SK-MEL-5 (cell line): Measurements from ENCODE around the gene ADGRF5. TPM values are rescaled to one million over a fixed set of nuclear protein-coding genes. Genes with fewer than 3 reads are reported as not detected.
A peak's percentile ranks its signal among the peaks of the same experiment; 100 is the strongest.

Source experiments
- DNase-seq: peaks from one replicate; pipeline ENCODE4 v3.0.0-alpha.2; 2016; ENCODE audit warnings: low read depth, low spot score
- in situ Hi-C: cut with HindIII; loops from 2 replicates; pipeline ENCODE4 v1.10.0; 2016; ENCODE audit warnings: low sequenced_read_pairs, high pct_unique_total_duplicates, low pct_unique_long_range_greater_than_20kb
- polyA plus RNA-seq, 2 experiments: library from polyadenylated mRNA; depleted of rRNA; stranded (reverse); fragments of >200 nt; gene quantifications; 2 replicates each; pipeline ENCODE4 v1.2.3, GENCODE V29; 2015
- total RNA-seq: library from RNA; depleted of rRNA; stranded (reverse); fragments of >200 nt; shearing (Covaris generic); gene quantifications from 2 replicates; pipeline ENCODE4 v1.2.3, GENCODE V29; 2014; rRNA removed

Gene ADGRF5, protein sequence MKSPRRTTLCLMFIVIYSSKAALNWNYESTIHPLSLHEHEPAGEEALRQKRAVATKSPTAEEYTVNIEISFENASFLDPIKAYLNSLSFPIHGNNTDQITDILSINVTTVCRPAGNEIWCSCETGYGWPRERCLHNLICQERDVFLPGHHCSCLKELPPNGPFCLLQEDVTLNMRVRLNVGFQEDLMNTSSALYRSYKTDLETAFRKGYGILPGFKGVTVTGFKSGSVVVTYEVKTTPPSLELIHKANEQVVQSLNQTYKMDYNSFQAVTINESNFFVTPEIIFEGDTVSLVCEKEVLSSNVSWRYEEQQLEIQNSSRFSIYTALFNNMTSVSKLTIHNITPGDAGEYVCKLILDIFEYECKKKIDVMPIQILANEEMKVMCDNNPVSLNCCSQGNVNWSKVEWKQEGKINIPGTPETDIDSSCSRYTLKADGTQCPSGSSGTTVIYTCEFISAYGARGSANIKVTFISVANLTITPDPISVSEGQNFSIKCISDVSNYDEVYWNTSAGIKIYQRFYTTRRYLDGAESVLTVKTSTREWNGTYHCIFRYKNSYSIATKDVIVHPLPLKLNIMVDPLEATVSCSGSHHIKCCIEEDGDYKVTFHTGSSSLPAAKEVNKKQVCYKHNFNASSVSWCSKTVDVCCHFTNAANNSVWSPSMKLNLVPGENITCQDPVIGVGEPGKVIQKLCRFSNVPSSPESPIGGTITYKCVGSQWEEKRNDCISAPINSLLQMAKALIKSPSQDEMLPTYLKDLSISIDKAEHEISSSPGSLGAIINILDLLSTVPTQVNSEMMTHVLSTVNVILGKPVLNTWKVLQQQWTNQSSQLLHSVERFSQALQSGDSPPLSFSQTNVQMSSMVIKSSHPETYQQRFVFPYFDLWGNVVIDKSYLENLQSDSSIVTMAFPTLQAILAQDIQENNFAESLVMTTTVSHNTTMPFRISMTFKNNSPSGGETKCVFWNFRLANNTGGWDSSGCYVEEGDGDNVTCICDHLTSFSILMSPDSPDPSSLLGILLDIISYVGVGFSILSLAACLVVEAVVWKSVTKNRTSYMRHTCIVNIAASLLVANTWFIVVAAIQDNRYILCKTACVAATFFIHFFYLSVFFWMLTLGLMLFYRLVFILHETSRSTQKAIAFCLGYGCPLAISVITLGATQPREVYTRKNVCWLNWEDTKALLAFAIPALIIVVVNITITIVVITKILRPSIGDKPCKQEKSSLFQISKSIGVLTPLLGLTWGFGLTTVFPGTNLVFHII (N-terminal part only)
- total RNA-seq, result 0.16 and 0.29 TPM in 2 replicates
- polyA plus RNA-seq (2015; cell fraction: cytosol; rRNA removed), result 0.08 and 1.7 TPM in 2 replicates
- polyA plus RNA-seq (2015; cell fraction: nucleus; rRNA removed), result 0.03 and 0.17 TPM in 2 replicates

DNA sequence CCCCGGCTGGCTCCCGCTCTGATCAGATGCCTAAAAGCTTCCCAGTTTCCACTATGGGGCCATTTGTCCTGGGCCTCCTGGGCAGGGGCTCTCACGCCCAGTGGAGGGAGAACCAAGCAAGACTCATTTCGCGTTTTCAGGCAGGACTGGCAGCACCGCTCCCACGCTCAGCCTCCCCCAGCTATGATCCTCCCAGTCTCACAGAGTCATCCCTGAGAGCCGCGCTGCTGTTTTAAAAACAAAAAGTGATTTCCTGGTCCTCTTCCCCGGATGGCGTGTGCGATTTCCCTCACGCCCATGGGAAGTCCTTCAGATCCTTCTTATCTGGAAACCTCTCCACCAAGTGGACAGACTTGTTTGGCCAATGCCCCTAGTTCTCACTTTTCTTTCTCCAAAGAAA, at the start of gene ADGRF5:
Gene ADGRF5, minus strand, starts transcription at position 208 of the 400 bp plus-strand sequence. CDS start 15,176 bp downstream, outside the sequence.
- no peak for DNase-seq
- in situ Hi-C loops, result no loop called here

DNA sequence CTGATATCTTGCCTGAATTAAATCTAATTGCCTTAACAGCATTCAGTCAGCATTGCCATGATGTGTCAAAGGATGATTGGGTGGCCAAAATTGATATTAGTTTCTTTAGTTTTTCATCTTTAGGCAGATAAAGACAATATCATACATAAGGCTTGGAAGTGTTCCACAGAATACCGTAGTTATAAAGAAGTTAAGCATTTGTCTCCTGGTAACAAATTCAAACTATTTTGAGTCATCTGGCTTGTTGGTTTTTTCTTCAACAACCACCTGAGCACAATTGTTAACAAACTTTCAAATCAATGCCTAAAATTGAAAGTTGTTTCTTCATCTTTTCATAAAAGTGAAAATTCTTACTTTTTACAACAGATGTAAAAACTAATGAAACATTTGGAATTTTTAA, 47.5 kb upstream of the ADGRF5 start:
- no peak for DNase-seq
- in situ Hi-C loops, result no loop called here

DNA sequence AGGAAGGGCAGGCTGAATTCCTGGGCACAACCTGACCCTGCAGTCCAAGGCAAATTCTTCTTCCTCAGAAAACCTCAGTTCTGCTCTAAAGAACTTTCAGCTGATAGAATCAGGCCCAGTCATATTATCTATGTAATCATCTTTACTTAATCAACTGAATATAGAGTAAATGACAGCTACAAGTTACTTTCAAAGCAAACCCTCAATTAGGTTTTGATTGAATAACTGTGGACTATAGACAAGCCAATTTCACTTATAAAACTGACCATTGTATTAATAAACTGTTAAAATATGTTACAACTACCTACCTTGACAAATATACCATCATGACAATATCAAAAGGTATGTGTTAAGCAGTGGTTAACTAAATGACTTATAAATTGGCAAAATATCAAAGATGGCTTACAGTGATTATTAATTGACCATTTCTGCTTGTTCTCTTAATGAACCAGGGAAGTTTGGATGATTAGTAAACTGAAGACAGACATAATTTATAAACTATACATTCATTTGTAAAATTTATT, 46.1 kb upstream of the ADGRF5 start:
- in situ Hi-C loops, result no loop called here
- DNase-seq, result no peak

DNA sequence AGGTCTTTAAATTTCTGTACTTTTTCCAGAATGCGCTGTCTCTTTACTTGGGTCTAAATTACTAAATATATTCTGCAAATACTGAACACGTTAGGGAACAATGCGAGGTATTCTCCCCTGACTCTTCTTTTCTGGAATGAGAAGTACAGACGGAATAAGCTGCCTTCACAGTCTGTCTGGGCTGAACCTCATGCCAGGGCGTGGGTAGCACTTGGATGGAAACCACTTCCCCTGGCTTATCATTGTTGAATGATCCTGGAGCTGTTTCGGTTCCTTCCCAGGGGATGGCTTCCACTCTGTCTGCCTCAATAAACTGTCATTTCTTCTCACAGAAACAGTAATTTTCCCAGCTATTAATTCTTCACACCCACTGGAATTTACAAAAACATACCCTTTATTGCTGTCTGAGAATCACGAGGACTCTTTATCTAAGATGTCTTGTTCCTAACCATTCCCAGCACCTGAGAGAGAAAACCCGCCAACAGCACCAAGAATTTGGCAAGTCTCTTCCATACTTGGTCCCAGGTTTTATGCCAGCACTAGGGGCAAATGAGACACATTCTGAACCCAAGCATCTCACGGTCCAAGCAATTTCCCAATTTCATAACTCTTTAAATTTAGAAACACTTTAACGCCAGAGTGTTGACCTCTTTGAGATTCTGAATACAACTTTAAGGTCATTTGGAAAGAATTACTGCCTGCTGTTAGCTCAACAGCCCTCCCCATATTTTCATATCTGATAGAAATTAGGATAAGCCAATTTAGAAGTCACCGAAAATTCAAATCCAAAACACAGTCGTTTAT, 43.2 kb upstream of the ADGRF5 start:
- in situ Hi-C loops, result no loop called here
- peak; percentile 62 for DNase-seq

DNA sequence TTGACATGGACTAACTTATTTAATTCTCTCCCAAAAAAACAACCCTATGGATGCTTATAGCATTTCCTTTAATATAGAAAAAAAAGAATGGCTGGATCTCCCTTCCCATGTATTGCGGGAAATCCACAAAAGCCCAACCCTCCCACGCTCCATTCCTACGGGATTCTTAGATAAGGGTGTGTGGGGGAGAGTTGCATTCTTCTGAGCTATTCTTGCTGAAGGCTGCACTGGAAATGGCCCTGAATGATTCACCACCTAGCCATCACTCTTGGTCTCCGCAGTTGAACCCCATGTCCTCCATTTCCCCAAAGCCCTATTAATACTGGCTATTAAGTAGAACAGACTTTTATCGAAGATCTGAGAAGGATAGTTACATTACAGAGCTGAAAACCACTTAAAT, 41.9 kb upstream of the ADGRF5 start:
- in situ Hi-C loops, result no loop called here

DNA sequence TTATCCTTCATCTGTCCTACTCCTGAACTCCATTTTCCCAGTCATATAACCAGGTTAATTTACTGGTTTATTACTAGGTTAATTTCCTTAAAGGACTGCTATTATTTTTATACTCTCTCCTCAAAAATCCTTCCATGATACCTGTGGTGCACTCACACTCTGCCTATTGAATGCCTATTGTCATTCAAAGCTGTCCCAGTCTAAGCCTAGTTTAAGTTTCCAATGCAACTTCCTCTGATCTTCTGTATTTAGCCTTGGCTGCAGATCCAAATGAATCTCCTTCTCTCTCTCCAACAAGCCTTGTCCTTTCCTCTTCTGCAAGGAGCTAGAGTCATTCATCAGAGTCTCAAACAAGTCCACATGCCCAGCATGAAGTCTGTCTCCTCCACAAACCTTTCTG, 41.3 kb upstream of the ADGRF5 start:
- in situ Hi-C loops, result no loop called here

More for the DNA sequence above, 41.9 kb upstream of the ADGRF5 start:
- DNase-seq, result no peak

DNA sequence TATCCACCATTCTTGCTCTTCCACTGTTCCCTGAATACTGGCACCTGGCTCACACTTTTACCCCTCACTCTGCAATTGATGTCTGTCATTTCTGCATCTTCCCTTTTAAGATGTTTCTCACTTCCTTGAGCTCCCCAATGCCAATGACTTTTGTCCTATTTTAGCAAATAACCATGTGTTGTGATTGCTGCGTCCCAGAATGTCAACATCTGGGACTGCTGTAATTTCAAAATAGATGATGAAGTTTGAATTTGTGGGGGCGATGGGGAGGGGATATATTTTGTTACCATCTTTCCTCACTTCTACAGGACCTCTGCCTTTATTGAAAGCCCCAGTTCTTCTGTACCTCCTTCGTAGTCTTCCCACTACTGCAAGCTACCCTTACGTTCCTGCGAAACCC, 40.0 kb upstream of the ADGRF5 start:
- no peak for DNase-seq
- in situ Hi-C loops, result no loop called here

More for the DNA sequence above, 41.3 kb upstream of the ADGRF5 start:
- DNase-seq, result no peak

DNA sequence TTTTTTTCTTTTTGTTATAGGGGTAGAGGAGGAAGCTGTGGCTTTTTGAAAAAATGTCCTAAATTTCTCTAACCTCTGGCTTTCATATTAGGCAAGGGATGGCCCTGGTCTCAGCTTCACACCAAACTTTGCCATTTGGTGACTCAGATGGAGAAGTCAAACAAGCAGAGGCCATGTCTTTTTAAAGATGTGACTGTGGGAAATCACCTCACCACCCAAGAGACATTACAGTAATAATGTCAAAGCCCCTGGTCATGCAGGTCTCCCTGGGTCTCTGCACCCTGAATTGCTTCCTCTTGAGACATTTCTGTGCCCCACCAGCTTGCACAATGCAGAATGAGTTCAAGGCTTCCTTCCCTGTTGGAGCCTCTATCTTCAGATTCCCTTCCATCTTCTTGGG, 39.5 kb upstream of the ADGRF5 start:
- in situ Hi-C loops, result no loop called here
- no peak for DNase-seq

DNA sequence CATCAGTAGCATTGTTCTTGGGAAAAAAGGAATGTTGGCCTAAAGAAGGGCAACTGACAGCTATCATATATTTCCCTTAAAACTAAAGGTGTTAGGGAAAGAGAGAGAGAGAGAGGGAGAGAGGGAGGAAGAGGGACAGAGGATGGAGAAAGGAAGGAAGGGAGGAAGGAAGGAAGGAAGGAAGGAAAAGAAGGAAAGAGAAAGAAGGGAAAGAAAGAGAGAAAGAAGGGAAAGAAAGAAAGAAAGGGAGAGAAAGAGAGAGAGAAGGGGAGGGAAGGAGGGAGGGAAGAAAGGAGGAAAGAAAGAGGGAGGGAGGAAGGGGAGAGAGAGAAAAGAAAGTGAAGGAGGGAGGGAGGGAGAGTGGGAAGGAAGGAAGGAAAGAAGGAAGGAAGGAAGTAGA, 37.7 kb upstream of the ADGRF5 start:
- DNase-seq, result no peak
- in situ Hi-C loops, result no loop called here

DNA sequence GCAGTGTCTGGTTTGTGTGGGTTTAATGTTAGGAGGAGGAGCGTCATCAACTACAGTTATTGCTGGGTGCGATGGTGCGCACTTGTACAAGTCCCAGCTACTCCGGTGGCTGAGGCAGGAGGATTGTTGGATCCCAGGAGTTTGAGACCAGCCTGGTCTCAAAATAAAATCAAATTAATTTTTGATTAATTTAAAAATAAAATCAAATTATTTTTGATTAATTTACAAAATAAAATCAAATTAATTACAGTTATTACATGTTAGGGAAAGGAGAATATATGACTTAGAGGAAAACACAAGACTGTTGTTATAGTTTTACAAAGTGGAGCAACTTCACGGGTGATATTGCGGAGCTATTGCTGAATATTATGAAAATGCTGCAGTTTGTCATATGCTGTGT, 34.7 kb upstream of the ADGRF5 start:
- DNase-seq, result no peak

DNA sequence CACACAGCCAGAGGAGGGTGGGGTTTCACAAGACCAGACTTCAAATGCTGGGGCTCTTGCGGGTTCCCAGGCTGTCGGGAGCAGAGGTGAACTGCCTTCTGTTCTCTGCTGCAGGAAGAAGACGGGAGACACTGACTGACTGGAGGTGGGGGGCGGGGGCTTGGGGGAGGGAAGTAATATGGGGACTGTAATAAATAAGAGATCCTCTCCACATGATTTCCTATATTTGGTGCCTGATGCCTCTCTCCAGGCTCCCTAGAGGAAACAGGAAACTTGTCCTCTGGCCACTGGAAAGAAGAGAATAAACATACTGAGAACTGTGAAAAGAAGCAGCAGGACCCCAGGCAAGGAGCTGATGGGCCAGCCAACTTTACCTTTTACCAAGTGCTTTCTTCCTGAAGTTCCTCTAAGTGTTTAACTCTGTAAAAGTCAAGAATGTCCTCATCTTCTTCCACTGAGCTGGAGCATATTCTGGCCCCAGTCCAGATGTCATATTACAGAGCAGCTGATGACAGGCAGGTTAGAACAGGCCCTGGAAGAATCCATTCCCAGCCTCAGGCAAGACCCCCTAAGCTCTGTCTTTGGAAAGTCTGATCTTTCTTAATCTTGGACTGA, 33.2 kb upstream of the ADGRF5 start:
- in situ Hi-C loops, result no loop called here
- DNase-seq, result no peak

More for the DNA sequence above, 34.7 kb upstream of the ADGRF5 start:
- in situ Hi-C loops, result no loop called here

DNA sequence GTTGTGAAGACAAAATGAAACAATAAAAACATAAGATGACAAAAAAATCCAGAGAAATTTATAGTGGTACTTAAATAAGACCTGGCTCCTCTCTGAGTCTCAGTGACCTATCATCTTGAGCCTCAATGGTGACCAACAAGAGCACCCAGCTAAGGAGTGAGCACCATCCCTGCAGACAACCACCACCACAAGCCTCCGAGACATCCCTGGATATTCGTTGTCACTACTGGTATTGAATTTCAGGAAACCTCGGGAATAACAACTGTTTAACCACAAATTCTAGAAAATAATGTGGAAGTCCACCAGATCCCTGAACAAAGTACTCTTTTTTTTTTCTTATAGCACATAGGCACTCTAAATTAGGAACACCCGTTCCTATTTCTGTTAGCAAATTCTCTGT, 32.2 kb upstream of the ADGRF5 start:
- no peak for DNase-seq
- in situ Hi-C loops, result no loop called here

DNA sequence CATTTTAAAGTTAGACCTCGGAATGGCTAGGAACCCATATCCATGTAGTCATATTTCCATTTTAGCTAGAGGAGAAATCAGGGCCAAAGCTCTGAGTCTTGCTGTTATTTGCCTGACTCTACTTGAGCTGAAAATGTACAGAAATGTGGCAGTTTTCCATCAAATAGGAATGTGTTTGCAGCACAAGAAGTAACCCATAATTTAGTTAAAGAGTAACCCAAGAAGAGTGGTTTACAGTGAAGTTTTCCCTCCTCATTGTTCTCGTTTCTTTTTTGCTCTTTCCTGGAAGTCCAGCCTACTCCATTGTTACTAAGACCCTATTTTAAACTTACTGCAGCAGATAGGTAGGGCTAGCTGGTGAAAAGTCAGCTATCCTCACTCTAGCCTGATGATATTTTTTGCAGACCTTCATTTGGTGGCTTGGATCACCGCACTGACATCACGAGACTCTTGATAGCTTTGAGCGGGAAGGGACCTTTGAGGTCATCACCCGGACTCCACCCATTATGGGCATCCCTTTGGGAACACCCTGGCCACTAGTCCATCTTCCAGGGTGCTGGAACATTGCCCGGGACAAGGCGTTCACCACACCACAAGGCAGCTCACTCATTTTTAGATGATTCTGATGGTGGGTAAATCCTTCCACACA, 28.0 kb upstream of the ADGRF5 start:
- no peak for DNase-seq
- in situ Hi-C loops, result no loop called here

DNA sequence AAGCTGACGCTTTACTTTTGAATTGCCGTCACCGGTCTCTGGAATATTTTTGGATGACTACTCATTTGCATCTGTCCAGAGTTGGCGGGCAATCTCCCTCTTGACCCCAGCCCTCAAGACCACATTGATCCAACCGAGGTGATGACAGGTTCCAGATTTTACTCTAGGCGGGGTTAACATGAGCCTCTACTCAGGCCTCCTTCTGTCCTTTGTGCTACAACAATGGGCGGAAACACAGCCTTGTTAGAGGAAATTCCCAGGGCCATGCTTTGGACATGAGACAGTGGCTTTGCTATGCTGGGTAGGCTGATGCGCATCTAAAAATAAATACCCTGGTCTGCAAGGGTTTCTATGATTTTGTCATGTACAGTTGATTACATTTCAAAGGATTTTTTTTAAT, 27.0 kb upstream of the ADGRF5 start:
- no peak for DNase-seq
- in situ Hi-C loops, result no loop called here

DNA sequence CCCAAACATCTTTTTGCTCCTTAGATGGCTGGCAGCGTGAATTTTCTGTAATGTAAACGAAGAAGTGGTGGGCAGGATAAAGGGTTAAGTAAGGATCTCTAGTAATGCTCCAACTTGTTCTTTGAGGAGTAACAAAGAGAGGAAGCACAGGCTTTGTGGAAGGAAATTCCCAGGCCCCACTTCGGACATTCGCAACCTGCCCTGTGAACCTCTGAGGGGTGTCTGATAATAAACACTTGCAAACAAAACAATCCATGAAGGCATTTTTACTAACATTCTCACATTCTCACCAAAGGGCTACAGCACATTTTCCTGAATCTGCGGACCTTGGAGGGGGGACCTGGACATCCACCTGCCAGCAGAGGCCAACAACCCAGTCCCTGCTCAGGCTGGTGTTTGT, 25.8 kb upstream of the ADGRF5 start:
- DNase-seq, result no peak
- in situ Hi-C loops, result no loop called here
